Measurements from ENCODE around the gene FUT4. TPM values are rescaled to one million over a fixed set of nuclear protein-coding genes. Genes with fewer than 3 reads are reported as not detected.

The FUT4 gene
- total and polyA plus RNA-seq, 10 of the 15 experiments (the other 5 are each of a cell fraction or from before 2014, with no cell fraction given) = 0.68 to 9.1 (median 2.3) TPM

GRCh38 chr11:94581926-94582325, 38.2 kb downstream of the FUT4 start:
- Histone ChIP-seq H2AFZ (ENCODE audit: control insufficient read depth, low read depth, low read length) (peak overlapping the region; percentile 51), H3K4me3 (peak overlapping the region; percentile 4; the same call in 1 of the 2 replicates), H4K20me1 (ENCODE audit: control insufficient read depth, insufficient read depth) (no peaks in the 10 kb centered on the region), H3K9ac (ENCODE audit: control insufficient read depth, insufficient read depth, low read length) (no peak overlapping the region; the same call in 1 of the 2 replicates), H3K9me3 (replicated peaks; ENCODE audit: control insufficient read depth, insufficient read depth, low read length) (no peaks in the 10 kb centered on the region; the same call in 2 of the 3 replicates), H3K36me3 (ENCODE audit: control insufficient read depth in 2 of 2, insufficient read depth in 2 of 2, low read length in 1 of 2) (no peaks in the 10 kb centered on the region), H3K79me2 (ENCODE audit: control insufficient read depth, insufficient read depth, low read length) (peaks cover 2% of the 10 kb centered on the region), H3K27me3 (replicated peaks in 1 of 2; ENCODE audit: control insufficient read depth in 2 of 2, insufficient read depth in 2 of 2, low read length in 1 of 2) (no peaks in the 10 kb centered on the region), H3K27ac (ENCODE audit: control insufficient read depth, insufficient read depth) (peak overlapping the region; percentile 14), H3K4me1 (ENCODE audit: control insufficient read depth, insufficient read depth, low read length) (peaks cover 22% of the 10 kb centered on the region), H3K4me2 (ENCODE audit: control insufficient read depth, insufficient read depth) (peak overlapping the region; percentile 84)
- SMC1A ChIA-PET (ENCODE audit: uncharacterized antibody, unreplicated experiment) = interaction anchor here (0.7 to 13.6 kb wide), 14 partner anchors 11 to 311 kb away, joined by 3 to 145 read pairs (median 4); no protein-coding TSS in a partner anchor
- FAIRE-seq (no peak), ATAC-seq (peak; percentile 71), DNase-seq (ENCODE audit: low read depth, low spot score) (no peak)
- CTCF ChIA-PET = interaction anchor here (0.7 to 10.7 kb wide), 11 partner anchors 8 to 397 kb away, joined by 3 to 100 read pairs (median 8); no protein-coding TSS in a partner anchor
- intact Hi-C loops (cut with micrococcal nuclease; ENCODE audit: unreplicated experiment) (loop anchor here (2.0 kb wide), 1 partner anchor 37 kb away; no protein-coding TSS in a partner anchor), in situ Hi-C loops (cut with MboI) (no loop called here)
- no TSS peak for BruUV-seq (replicated peaks)
- 0% methylated on average over 1 of the region's 1 CpG for WGBS (ENCODE audit: insufficient coverage, insufficient replicate concordance, low lambda C conversion rate, missing lambda C conversion rate)
- POLR2A ChIA-PET = interaction anchor here (0.8 to 3.3 kb wide), 9 partner anchors 11 to 453 kb away, joined by 3 to 11 read pairs (median 4); partner anchors contain the start of genes FUT4 and PANX1
- RAD21 ChIA-PET (ENCODE audit: unreplicated experiment) = interaction anchor here (0.6 to 5.4 kb wide), 16 partner anchors 9 to 90 kb away, joined by 3 to 86 read pairs (median 4); partner anchors contain the start of gene FUT4
- TF ChIP-seq CEBPZ (IDR thresholded peaks at IDR 0.05; ENCODE audit: low read depth, low read length) (no peak), POLR2A (IDR thresholded peaks at IDR 0.05; ENCODE audit: low read depth, low read length) (no peak), ATF7 (IDR thresholded peaks at IDR 0.05; ENCODE audit: low read depth) (no peak; the same call in 1 of the 2 replicates), TBL1XR1 (IDR thresholded peaks at IDR 0.05; ENCODE audit: low read depth, low read length) (no peak), ZZZ3 (IDR thresholded peaks at IDR 0.05; ENCODE audit: control insufficient read depth, insufficient read length, low read depth) (no peak), E4F1 (IDR thresholded peaks at IDR 0.05; ENCODE audit: borderline replicate concordance, partially characterized antibody) (no peak), BCL11A (IDR thresholded peaks at IDR 0.05; ENCODE audit: low read depth, low read length) (peak; percentile 64; the same call in 1 of the 2 replicates), SUPT20H (IDR thresholded peaks at IDR 0.05; ENCODE audit: borderline replicate concordance, control insufficient read depth, low read depth, low read length) (no peak), ATF2 (IDR thresholded peaks at IDR 0.05; ENCODE audit: low read length) (no peak), KAT2A (conservative IDR thresholded peaks at IDR 0.05; ENCODE audit: control insufficient read depth, low read depth, low read length) (no peak), ZBTB40 (IDR thresholded peaks at IDR 0.05; ENCODE audit: borderline replicate concordance) (no peak)
